ENCODE measurements around the gene COBLL1. TPM values are rescaled to one million over a fixed set of nuclear protein-coding genes. Genes with fewer than 3 reads are reported as not detected.

Gene COBLL1
- total and polyA plus RNA-seq, 2 of the 4 experiments (the other 2 are of a cell fraction) = 0.79 to 1.1 TPM

GRCh38 chr2:164779383-164780057 lies 62.1 kb downstream of the COBLL1 start:
- no peak overlapping the region for H3K4ac ChIP-seq (ENCODE audit: low read depth, low read length)
- H4K5ac ChIP-seq (ENCODE audit: low read depth, low read length) = no peak overlapping the region
- H2AK9ac ChIP-seq (replicated peaks; ENCODE audit: low read depth, low read length, poor library complexity) = no peak overlapping the region
- POLR2A ChIA-PET (ENCODE audit: unreplicated experiment) = no interaction called here
- TF ChIP-seq POLR2A (IDR thresholded peaks at IDR 0.05; ENCODE audit: low read depth, low read length) (no peak), MAZ (IDR thresholded peaks at IDR 0.05; ENCODE audit: borderline replicate concordance, low read depth, low read length) (no peak), MAFK (IDR thresholded peaks at IDR 0.05; ENCODE audit: low read depth, low read length) (no peak), RCOR1 (IDR thresholded peaks at IDR 0.05; ENCODE audit: insufficient replicate concordance, low read length) (no peak), SMC3 (IDR thresholded peaks at IDR 0.05; ENCODE audit: low read depth, low read length) (no peak), RAD21 (IDR thresholded peaks at IDR 0.05; ENCODE audit: low read length) (no peak), BHLHE40 (IDR thresholded peaks at IDR 0.05; ENCODE audit: low read depth, low read length) (no peak), CTCF (conservative IDR thresholded peaks at IDR 0.05; ENCODE audit: low read depth, low read length) (no peak), MXI1 (IDR thresholded peaks at IDR 0.05; ENCODE audit: borderline replicate concordance, low read depth, low read length) (no peak)
- TF ChIP-seq, protein P1, sequence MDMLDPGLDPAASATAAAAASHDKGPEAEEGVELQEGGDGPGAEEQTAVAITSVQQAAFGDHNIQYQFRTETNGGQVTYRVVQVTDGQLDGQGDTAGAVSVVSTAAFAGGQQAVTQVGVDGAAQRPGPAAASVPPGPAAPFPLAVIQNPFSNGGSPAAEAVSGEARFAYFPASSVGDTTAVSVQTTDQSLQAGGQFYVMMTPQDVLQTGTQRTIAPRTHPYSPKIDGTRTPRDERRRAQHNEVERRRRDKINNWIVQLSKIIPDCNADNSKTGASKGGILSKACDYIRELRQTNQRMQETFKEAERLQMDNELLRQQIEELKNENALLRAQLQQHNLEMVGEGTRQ (IDR thresholded peaks at IDR 0.05; ENCODE audit: low read depth, low read length) = no peak
- no peak overlapping the region for H2AFZ ChIP-seq (replicated peaks; ENCODE audit: low read length, poor library complexity)
- no peak for DNase-seq
- H3K79me1 ChIP-seq (ENCODE audit: low read depth in 1 of 2, low read length in 2 of 2) = no peaks in the 10 kb centered on the region
- no peaks in the 10 kb centered on the region for H4K20me1 ChIP-seq (ENCODE audit: insufficient read depth, low read length)
- ATAC-seq (ENCODE audit: low read depth) = no peak
- no peak overlapping the region for H2BK15ac ChIP-seq (ENCODE audit: low read depth, low read length)
- H3K4me2 ChIP-seq (ENCODE audit: low read depth, low read length) = no peak overlapping the region
- H3K27ac ChIP-seq (ENCODE audit: insufficient read depth, low read length) = no peak overlapping the region
- no peak overlapping the region for H3K9ac ChIP-seq (ENCODE audit: low read depth, low read length)
- no peak overlapping the region for H4K8ac ChIP-seq (ENCODE audit: low read depth in 2 of 2, low read length in 2 of 2)
- no peak overlapping the region for H3K18ac ChIP-seq (ENCODE audit: low read depth, low read length)
- H3K23ac ChIP-seq (ENCODE audit: low read depth, low read length) = no peak overlapping the region
- H3K14ac ChIP-seq (replicated peaks; ENCODE audit: low read depth, low read length) = no peak overlapping the region
- intact Hi-C loops (cut with micrococcal nuclease) (no loop called here), dilution Hi-C loops (cut with HindIII; ENCODE audit: low sequenced_read_pairs, unreplicated experiment) (no loop called here), in situ Hi-C loops (cut with MboI; ENCODE audit: low sequenced_read_pairs) (no loop called here)
- no peaks in the 10 kb centered on the region for H3K36me3 ChIP-seq (ENCODE audit: control insufficient read depth, insufficient read depth, low read length)
- H3K27me3 ChIP-seq (ENCODE audit: control insufficient read depth, insufficient read depth, low read length) = no peaks in the 10 kb centered on the region
- no peak overlapping the region for H2AK5ac ChIP-seq (ENCODE audit: low read depth, low read length)
- no peaks in the 10 kb centered on the region for H3K4me1 ChIP-seq (ENCODE audit: control insufficient read depth, insufficient read depth, low read length)
- no peak overlapping the region for H2BK5ac ChIP-seq (ENCODE audit: low read depth, low read length, poor library complexity, severe bottlenecking)
- H3K4me3 ChIP-seq (ENCODE audit: insufficient read depth, low read depth, low read length) = no peak overlapping the region
- no peak overlapping the region for H2BK20ac ChIP-seq (ENCODE audit: low read depth, low read length)
- no peak overlapping the region for H4K91ac ChIP-seq (ENCODE audit: insufficient read depth, low read depth, low read length)
- no peaks in the 10 kb centered on the region for H3K9me1 ChIP-seq (ENCODE audit: insufficient read depth, low read length)
- BruUV-seq (replicated peaks) = no TSS peak
- CTCF ChIA-PET = interaction anchor here (0.7 kb wide), 1 partner anchor 28 kb away, joined by 3 read pairs; no protein-coding TSS in a partner anchor
- no peak overlapping the region for H3K56ac ChIP-seq (ENCODE audit: extremely low read depth, insufficient read depth, low read length)
- WGBS, 2 experiments (ENCODE audit: extremely low coverage in 2 of 2, insufficient read length in 1 of 2) = no CpG with 5 or more reads among the region's 7 CpGs
- no peaks in the 10 kb centered on the region for H3K9me3 ChIP-seq (ENCODE audit: control insufficient read depth, insufficient read depth, low read length)
- no peak overlapping the region for H2BK120ac ChIP-seq (ENCODE audit: low read depth, low read length)
